ENCODE results near the gene LYPD6. TPM values are rescaled to one million over a fixed set of nuclear protein-coding genes. Genes with fewer than 3 reads are reported as not detected.

LYPD6 gene
- total RNA-seq, 2 experiments from 2014 or later: not detected

GRCh38 chr2:149507974-149508373 lies 177.6 kb downstream of the LYPD6 start:
- ChIA-PET POLR2A (interaction anchor here (0.7 kb wide), 2 partner anchors 473 to 1407 kb away, joined by 3 to 4 read pairs; no protein-coding TSS in a partner anchor), CTCF (ENCODE audit: unreplicated experiment) (no interaction called here)
- no peaks in the 10 kb centered on the region for H3K9me2 ChIP-seq (ENCODE audit: insufficient read depth, low read length)
- intact Hi-C loops (cut with micrococcal nuclease; ENCODE audit: unreplicated experiment): no loop called here
- H3K4me2 ChIP-seq (ENCODE audit: low read length): no peak overlapping the region
- no peaks in the 10 kb centered on the region for H3K4me1 ChIP-seq (ENCODE audit: insufficient read depth, low read length, poor library complexity, severe bottlenecking)
- no peaks in the 10 kb centered on the region for H4K20me1 ChIP-seq (ENCODE audit: insufficient read depth, low read length)
- H3K27ac ChIP-seq (ENCODE audit: low read depth, low read length, poor library complexity, severe bottlenecking): no peak overlapping the region
- no peaks in the 10 kb centered on the region for H3K79me2 ChIP-seq (ENCODE audit: insufficient read depth, low read depth, low read length)
- no peak overlapping the region for H3K4me3 ChIP-seq (ENCODE audit: low read depth, low read length, poor library complexity, severe bottlenecking)
- no TSS peak for BruUV-seq (replicated peaks)
- H3K9me3 ChIP-seq (ENCODE audit: low read length): no peaks in the 10 kb centered on the region
- no peak for DNase-seq (ENCODE audit: low spot score)
- H3K36me3 ChIP-seq (ENCODE audit: insufficient read depth, low read length): no peaks in the 10 kb centered on the region
- TF ChIP-seq CTCF (conservative IDR thresholded peaks at IDR 0.05; ENCODE audit: low read length): no peak
- no peak for TF ChIP-seq EZH2phosphoT487 (IDR thresholded peaks at IDR 0.05; ENCODE audit: borderline replicate concordance, low read depth, low read length)
- no peak overlapping the region for H2AFZ ChIP-seq (ENCODE audit: low read length)

DNA sequence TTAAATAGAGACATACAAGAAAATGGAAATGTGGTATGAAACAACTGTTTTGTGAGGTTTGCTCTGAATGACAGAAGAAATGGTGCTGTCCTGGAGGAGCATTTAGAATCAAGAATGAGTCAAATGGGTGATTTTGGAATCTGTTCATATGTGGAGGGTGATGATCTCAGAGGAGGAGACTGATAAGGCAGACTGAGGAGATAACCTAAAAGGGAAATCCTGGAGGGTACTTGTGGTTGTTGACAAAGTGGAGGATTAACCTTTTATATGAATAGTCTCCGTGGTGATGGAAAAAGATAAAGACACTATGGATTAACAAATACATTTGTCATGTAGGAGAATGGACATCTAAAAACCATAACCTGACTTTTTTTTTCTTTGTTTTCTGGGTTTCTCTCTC lies 183.1 kb downstream of the LYPD6 start:
- no peak for DNase-seq (ENCODE audit: low spot score)
- Histone ChIP-seq H3K4me2 (ENCODE audit: low read length) (no peak overlapping the region), H2AFZ (ENCODE audit: low read length) (no peak overlapping the region), H3K4me1 (ENCODE audit: insufficient read depth, low read length, poor library complexity, severe bottlenecking) (no peaks in the 10 kb centered on the region), H3K27ac (ENCODE audit: low read depth, low read length, poor library complexity, severe bottlenecking) (no peak overlapping the region), H3K9me2 (ENCODE audit: insufficient read depth, low read length) (no peaks in the 10 kb centered on the region), H3K4me3 (ENCODE audit: low read depth, low read length, poor library complexity, severe bottlenecking) (no peak overlapping the region), H3K36me3 (ENCODE audit: insufficient read depth, low read length) (no peaks in the 10 kb centered on the region), H3K79me2 (ENCODE audit: insufficient read depth, low read depth, low read length) (no peaks in the 10 kb centered on the region), H4K20me1 (ENCODE audit: insufficient read depth, low read length) (no peaks in the 10 kb centered on the region), H3K9me3 (ENCODE audit: low read length) (no peaks in the 10 kb centered on the region)
- intact Hi-C loops (cut with micrococcal nuclease; ENCODE audit: unreplicated experiment): no loop called here
- TF ChIP-seq EZH2phosphoT487 (IDR thresholded peaks at IDR 0.05; ENCODE audit: borderline replicate concordance, low read depth, low read length): no peak
- TF ChIP-seq CTCF (conservative IDR thresholded peaks at IDR 0.05; ENCODE audit: low read length): no peak
- no TSS peak for BruUV-seq (replicated peaks)
- ChIA-PET CTCF (ENCODE audit: unreplicated experiment) (no interaction called here), POLR2A (no interaction called here)

All from OCI-LY7 (cell line).